Activated T-helper 1 cell treated with anti-CD3 and anti-CD28 coated beads, Interleukin-12 subunit alpha, Interleukin-12 subunit beta, Interleukin-2, Interleukin-4 antibody, amounts not matched to agents 30 ng/mL and 10 ng/mL and 1 ng/mL, durations not matched to agents 14 hours and 24 hours and 36 hours (primary cell): ENCODE measurements around the gene SURF6. TPM values are rescaled to one million over a fixed set of nuclear protein-coding genes. Genes with fewer than 3 reads are reported as not detected.

Experiments used
- total RNA-seq: library from RNA; stranded (reverse); gene quantifications from 2 replicates; pipeline ENCODE4 v1.2.3, GENCODE V29; 2022

SURF6 gene
- total RNA-seq, 1 donor from 2014 or later = 29.0 TPM

Other genes with a start within 250 kb of the SURF6 start
- gene RALGDS, start 214.9 kb downstream of the SURF6 start, total RNA-seq = 88.7 and 94.4 TPM in 2 replicates
- 8.6 and 9.4 TPM in 2 replicates for gene GBGT1, start 172.3 kb downstream of the SURF6 start, total RNA-seq
- not detected in 2 replicates for gene OBP2B, start 126.9 kb downstream of the SURF6 start, total RNA-seq
- 0.34 and 0.60 TPM in 2 replicates for gene ABO, start 61.0 kb downstream of the SURF6 start, total RNA-seq
- gene MED22, start 11.9 kb upstream of the SURF6 start, total RNA-seq = 37.9 and 40.5 TPM in 2 replicates
- gene RPL7A, start 12.0 kb upstream of the SURF6 start, total RNA-seq = 2,401 and 2,463 TPM in 2 replicates
- 36.3 and 37.7 TPM in 2 replicates for gene SURF1, start 20.3 kb upstream of the SURF6 start, total RNA-seq
- 28.6 and 30.9 TPM in 2 replicates for gene SURF2, start 20.4 kb upstream of the SURF6 start, total RNA-seq
- 236 and 242 TPM in 2 replicates for gene SURF4, start 39.9 kb upstream of the SURF6 start, total RNA-seq
- 0.64 and 1.5 TPM in 2 replicates for gene STKLD1, start 40.2 kb upstream of the SURF6 start, total RNA-seq
- 42.5 and 43.8 TPM in 2 replicates for gene REXO4, start 81.8 kb upstream of the SURF6 start, total RNA-seq
- gene ADAMTS13, start 86.2 kb upstream of the SURF6 start, total RNA-seq = 1.2 and 1.7 TPM in 2 replicates
- 1.0 and 1.1 TPM in 2 replicates for gene CACFD1, start 123.8 kb upstream of the SURF6 start, total RNA-seq
- gene SLC2A6, start 142.9 kb upstream of the SURF6 start, total RNA-seq = 4.1 and 4.6 TPM in 2 replicates
- gene MYMK, start 188.8 kb upstream of the SURF6 start, total RNA-seq = not detected in 2 replicates
- not detected in 2 replicates for gene ADAMTSL2, start 198.5 kb upstream of the SURF6 start, total RNA-seq